GM19397 (cell line): ENCODE results near the gene FAM118A.
"Not testable (repeated sequence)": the region's sequence is repeated elsewhere in the genome, so short reads cannot be mapped to it uniquely, and the experiment has no call there.

Source experiments
- ATAC-seq: cut with Tn5 transposase; IDR thresholded peaks from one replicate; pipeline ENCODE4 v1.9.1; 2021; ENCODE audit warnings: mild to moderate bottlenecking, moderate library complexity; ENCODE audit not compliant: unreplicated experiment

FAM118A gene

GRCh38 chr22:45359627-45360026, 49.9 kb downstream of the FAM118A start:
- no peak for ATAC-seq

GRCh38 chr22:45366713-45367112, 57.0 kb downstream of the FAM118A start:
- no peak for ATAC-seq

- not testable (repeated sequence) for ATAC-seq
Observed at GRCh38 chr22:45373592-45373991, 63.9 kb downstream of the FAM118A start.

GRCh38 chr22:45376009-45376408, 66.3 kb downstream of the FAM118A start:
- ATAC-seq, result no peak

- ATAC-seq, result no peak
Observed at GRCh38 chr22:45376703-45377102, 67.0 kb downstream of the FAM118A start.

GRCh38 chr22:45381348-45381747, 71.6 kb downstream of the FAM118A start:
- no peak for ATAC-seq

- no peak for ATAC-seq
Observed at GRCh38 chr22:45389546-45389945, 79.8 kb downstream of the FAM118A start.
